GM21737 (cell line): ENCODE data around the gene PIK3R6.

Experiments used
- ATAC-seq: cut with Tn5 transposase; IDR thresholded peaks from one replicate; pipeline ENCODE4 v1.9.1; 2021; ENCODE audit warnings: mild to moderate bottlenecking, moderate library complexity; ENCODE audit not compliant: unreplicated experiment

Gene PIK3R6

DNA sequence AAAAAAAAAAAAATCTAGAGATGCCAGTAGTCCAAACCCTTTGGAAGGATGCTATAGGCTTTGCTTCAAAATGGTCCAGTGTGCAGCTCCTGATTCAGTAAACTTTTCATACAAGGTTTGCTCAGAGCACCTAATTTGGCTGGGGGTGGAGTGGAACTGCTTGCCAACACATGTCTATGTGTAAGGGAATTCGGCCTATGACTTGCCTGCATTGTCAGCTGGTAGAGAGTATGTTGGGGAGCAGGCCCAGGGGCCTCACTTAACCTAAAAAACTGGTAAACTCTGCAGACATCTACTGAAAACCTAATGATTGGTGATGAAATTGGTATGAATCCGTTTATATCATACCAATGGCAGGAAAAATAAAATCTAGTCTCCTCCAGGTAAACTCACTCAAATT is 66.8 kb downstream of the PIK3R6 start:
- no peak for ATAC-seq

DNA sequence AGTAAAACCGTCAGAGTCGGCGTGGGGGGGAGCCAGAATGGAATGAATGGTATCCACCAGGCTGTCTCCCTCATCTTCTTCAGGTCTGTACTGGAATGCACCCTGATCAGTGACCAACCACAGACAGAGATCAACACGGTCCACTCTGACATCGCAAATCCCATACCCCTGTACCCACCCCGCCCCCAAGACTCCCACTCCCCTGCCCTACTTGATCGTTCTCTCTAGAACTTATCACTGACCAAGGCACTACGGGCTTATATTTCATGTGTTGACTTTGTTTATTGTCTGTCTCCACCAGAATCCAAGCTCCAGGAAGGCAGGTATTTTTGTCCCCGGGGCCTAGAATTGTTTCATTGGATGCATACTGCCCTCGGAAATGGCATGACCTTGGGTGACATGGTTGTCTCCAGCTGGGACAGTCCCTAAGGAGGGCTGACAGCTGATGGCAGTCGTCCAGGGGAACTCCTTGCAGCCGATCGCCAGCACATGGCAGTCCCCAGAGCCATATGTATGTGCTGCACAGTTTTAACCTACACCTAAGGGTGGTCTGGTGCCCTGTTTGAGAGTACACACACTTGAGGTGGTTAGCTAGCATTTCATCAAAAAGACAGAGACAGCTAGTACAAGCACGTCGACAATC is 67.8 kb downstream of the PIK3R6 start:
- no peak for ATAC-seq

DNA sequence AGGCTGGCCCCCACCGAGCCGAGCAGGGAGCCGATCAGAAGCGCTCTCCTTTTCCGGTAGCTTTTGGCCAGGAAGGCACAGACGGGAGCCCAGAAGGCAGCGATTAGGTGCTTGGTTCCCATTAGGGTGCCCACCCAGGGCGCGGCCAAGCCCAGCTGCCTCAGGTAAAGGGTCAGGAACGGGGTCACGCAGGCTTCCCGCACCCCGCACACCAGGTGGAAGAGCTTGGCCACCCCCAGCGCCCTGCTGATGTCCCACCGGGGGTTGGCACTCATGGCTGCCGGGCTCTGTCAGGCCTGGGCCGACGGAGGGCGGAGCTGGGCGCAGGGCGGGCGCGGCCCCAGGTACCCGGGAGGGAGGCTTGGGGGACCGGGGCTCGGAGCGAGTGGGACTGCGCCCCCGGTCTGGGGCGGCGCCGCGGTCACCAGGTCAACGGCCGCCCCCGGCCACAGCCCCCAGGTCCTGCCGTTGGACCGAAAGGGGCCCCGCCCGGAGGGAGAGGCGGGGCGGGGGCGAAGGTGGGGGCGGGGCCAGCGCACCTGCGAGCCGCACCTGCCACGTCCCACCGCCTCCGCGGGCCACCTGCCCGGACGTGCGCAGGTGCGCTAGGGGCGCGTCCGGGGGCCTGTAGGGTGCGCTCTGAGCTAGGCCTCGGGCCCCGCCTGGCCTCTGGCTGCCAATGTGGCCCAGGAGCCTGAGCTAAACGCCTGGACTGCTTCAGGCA is 68.5 kb downstream of the PIK3R6 start, which contains the start of gene MFSD6L:
TSS of gene MFSD6L (minus strand) at position 520 of the 724 bp plus-strand sequence. CDS start at position 275, 245 bp downstream.
- ATAC-seq, result no peak

GRCh38 chr17:8798176-8798845 is 69.2 kb downstream of the PIK3R6 start:
- no peak for ATAC-seq

DNA sequence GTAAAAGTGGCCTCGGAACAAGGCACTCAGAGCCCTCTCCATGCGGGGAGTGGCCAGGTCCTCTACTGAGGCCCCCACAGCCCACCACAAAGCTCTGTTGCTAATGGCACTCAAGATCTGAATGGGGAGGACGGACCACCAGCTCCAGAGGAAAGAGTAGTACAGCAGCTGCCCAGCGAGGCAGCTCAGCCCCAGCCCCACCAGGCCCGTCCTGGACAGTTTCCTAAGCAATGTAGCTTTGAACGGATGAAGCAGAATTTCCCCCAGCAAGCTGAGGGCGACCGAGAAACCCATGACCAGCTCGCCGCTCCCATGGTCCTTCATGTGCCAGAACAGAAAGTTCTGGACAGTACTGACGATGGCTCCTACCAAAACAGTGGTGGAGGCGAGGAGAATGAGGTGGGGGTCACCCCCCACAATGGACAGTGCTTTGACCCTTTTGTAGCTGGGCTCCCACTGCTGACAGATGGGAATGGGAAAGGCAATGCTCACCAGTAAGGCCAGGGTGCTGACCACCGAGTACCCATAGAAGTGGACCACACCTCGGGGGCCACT is 69.8 kb downstream of the PIK3R6 start:
- no peak for ATAC-seq

DNA sequence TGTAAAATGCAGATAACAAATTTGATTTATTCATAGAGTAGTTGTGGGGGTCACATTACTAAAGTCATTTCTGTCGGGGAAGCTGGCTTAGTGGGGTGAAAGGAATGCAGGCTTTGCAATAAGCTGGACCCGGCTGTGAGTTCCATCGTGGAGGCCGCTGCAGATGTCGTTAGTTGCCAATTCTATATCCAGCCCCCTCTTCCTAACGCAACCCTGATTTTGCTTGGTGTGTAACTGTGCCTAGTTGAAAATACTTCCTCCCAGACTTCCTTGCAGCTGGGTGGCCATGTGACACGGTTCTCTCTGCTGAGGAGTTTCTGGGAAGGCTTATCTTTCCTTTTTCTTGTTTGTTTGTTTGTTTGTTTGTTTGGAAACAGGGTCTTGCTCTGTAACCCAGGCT is 72.8 kb downstream of the PIK3R6 start:
- no peak for ATAC-seq

DNA sequence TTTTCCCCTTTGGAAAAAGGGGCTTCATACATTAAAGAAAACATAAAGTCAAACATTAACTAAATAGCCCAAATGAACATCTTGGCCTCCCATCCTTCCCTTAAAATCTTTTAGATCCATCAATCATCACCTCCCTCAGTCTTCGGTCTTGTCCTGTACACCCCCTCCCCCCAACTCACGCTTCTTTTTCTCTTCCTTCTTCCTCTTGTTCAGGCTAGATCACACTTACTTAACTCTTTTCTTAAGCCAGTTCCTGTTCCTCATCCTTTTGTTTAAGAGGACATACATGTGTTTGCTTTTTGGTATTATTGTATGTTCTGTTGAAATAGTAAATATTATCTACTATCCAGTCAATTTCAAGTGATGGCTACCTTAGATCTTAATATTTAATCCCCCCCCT is 73.8 kb downstream of the PIK3R6 start:
- ATAC-seq, result no peak

DNA sequence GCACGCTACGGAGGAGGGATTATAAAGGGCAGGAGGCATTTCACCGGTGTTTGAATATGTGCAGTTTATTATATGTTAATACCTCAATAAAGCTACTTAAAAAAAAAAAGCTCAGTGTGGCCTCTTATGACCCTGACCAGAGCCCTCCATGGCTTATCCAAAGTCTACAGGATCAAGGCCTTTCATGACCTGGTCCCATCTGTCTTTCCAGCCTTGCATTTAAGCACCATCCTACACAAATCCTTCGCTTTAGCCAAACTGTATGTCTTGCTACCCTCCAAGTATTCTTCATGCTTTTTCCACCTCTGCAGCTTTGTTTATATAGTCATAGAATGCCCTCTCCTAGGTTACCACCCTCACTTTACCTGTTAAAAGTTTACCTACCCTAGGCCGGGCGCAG is 74.8 kb downstream of the PIK3R6 start:
- ATAC-seq, result no peak

DNA sequence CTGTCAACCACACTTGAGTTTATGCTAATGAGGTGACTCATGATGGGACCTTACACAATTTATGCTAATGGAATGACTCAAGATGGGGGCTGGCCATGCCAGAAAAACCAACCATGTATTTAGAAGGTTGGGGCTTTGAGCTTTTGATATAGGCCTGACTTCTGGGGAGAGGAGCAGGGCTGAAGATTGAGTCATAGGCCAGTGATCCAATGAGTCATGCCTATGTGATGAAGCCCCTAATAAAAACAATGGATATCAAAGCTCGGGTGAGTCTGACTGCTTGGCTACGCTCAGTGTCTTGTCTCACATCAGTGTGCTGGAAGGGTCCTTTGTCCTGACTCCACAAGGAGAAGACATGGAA is 75.6 kb downstream of the PIK3R6 start:
- ATAC-seq, result no peak

DNA sequence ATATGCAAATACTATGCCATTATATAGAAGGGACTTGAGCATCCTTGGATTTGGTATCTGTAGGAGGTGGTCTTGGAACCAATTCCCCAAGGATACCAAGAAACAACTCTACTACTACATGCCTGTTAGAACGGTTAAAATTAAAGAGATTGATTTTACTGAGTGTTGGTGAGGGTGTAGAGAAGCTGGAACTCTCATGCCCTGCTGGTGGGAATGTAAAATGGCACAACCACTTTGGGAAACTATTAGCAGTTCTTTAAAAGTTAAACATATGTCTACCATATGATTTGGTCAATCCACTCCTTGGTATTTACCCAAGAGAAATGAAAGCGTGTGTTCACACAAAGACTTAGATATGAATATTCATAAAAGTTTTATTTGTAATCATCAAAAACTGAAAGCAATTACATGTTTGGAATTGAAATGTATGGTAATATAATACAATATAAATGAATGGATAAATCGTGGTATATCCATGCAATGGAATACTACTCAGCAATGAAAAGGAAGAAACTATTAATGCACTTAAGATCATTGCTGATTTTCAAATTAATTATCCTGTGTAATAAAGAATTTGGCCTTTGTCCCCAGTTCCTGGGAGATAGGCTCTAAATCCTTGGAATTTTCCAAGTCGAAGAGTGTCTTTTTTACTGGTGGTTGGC is 76.1 kb downstream of the PIK3R6 start:
- ATAC-seq, result no peak

GRCh38 chr17:8789743-8790142 is 77.7 kb downstream of the PIK3R6 start:
- ATAC-seq, result no peak

- ATAC-seq, result no peak
Measured at GRCh38 chr17:8788998-8789397, 78.5 kb downstream of the PIK3R6 start.

DNA sequence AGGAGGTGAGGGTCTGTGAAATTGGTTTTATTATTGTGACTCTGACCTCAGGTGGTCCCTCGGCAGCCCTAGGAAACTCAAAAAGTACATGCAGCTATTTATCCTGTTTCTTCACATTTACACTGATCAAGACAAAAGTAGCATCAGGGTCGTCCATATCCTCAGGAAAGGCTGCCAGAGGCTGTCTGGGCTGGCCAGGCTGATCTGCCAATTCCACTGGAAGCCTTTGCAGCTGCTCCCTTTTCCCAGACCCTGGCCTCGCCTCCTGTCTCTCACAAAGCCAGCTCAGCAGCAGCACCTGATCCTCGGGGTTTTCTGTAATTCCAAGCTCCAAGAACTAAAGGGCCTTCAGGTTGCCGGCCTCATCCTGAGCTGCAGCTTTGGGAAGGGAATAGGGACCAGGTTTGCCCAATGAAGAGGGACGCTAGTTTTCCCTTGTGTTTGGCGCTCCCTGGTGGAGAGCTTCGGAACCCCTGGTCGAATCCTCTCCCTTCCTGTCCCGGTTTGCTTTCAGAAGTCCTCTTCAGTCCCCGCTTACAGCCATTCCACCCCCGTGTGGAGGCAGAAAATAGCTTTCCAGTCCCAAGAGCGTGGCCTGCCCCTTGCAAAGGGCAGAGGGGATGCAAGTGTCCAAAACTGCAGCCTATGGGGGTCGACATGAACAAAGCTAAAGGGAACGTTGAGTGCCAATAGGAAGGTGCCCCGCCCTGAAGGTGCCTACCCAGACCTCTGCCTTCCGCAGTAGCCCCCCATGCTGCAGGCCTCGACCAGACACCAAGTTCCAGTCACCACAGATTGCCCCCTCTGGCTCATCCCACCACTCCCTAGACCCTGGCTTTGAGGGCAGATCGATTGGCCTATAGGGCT is 81.7 kb downstream of the PIK3R6 start:
- ATAC-seq, result no peak

GRCh38 chr17:8782176-8782575 is 85.3 kb downstream of the PIK3R6 start:
- ATAC-seq, result no peak

DNA sequence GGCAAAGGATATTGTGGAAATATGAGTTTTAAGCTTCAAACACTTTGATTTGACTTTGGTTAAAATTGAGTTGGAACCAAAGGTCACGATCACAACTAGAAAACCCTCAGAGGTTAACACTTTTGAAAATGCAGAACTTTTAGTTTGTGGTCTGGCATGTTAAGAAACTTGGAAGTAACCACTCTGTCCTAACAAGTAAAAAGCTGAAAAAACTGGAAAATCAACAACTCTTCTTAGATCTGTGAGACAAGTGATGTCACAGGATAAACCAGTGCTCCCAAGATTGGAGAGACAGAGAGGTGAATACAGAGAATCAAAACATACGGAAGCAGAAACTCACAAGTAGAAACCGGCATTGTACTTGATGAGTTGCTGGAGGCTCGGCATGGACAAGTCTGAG is 85.7 kb downstream of the PIK3R6 start:
- ATAC-seq, result no peak

GRCh38 chr17:8776881-8777280 is 90.6 kb downstream of the PIK3R6 start:
- ATAC-seq, result no peak

DNA sequence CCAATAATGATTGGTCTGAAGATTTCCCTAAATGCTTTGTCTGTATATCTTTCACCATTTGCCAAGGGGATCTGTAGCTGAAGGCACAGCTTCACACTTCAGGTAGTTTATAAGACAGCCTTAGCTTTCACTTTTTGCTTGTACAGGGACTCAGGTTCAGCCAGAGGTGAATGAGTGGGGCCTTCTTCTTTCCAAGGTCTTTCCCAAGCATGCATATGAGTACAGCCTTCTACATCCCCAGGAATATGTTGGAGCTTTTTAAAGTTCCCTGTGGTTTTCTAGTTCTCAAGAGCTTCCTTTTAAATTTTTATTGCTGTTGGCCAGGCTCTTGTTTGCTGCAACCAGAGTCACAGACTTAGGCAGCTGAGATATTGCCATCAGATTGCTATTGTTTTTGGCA is 91.2 kb downstream of the PIK3R6 start:
- ATAC-seq, result no peak

GRCh38 chr17:8766731-8767130 is 100.7 kb downstream of the PIK3R6 start:
- no peak for ATAC-seq

DNA sequence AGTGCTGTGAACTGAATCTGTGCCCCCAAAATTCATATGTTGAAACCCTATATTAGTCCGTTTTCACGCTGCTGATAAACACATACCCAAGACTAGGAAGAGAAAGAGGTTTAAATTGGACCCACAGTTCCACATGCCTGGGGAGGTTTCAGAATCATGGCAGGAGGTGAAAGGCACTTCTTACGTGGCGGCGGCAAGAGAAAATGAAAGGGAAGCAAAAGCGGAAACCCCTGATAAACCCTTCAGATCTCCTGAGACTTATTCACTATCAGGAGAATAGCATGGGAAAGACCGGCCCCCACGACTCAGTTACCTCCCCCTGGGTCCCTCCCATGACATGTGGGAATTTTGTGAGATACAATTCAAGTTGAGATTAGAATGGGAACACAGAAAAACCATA is 105.5 kb downstream of the PIK3R6 start:
- ATAC-seq, result no peak

- no peak for ATAC-seq
Measured at GRCh38 chr17:8758137-8758596, 109.3 kb downstream of the PIK3R6 start, which contains the start of gene SPDYE4. SPDYE4 (minus strand) TSS chr17:8758546; CDS start chr17:8758382, 164 bp downstream.
